ENCODE data around the gene TM4SF20. TPM values are rescaled to one million over a fixed set of nuclear protein-coding genes. Genes with fewer than 3 reads are reported as not detected.

The TM4SF20 gene
- total RNA-seq, 4 donors from 2014 or later = not detected

- TF ChIP-seq CTCF (IDR thresholded peaks at IDR 0.05) (no peak), POLR2A (IDR thresholded peaks at IDR 0.05) (no peak)
- DNase-seq (ENCODE audit: low spot score in 2 of 2) = no peak
- intact Hi-C loops (cut with DNase I; ENCODE audit: low total_unique reads) = no loop called here
- no peak overlapping the region for H3K4me3 ChIP-seq (ENCODE audit: low read depth, poor library complexity, severe bottlenecking)
- WGBS, 2 donors = 85 to 91% methylated on average over 1 of the region's 1 CpG
Observed at GRCh38 chr2:227335713-227336112, 43.4 kb downstream of the TM4SF20 start.

- no peak for DNase-seq (ENCODE audit: low spot score in 2 of 2)
- 91 to 97% methylated on average over 6 of the region's 6 CpGs for WGBS, 2 donors
- no peak overlapping the region for H3K4me3 ChIP-seq (ENCODE audit: low read depth, poor library complexity, severe bottlenecking)
- TF ChIP-seq CTCF (IDR thresholded peaks at IDR 0.05) (no peak), POLR2A (IDR thresholded peaks at IDR 0.05) (no peak)
- intact Hi-C loops (cut with DNase I; ENCODE audit: low total_unique reads) = no loop called here
Observed at GRCh38 chr2:227326783-227327182, 52.3 kb downstream of the TM4SF20 start.

- WGBS, 2 donors = 0 to 1% methylated on average over 13 of the region's 13 CpGs
- intact Hi-C loops (cut with DNase I; ENCODE audit: low total_unique reads) = no loop called here
Observed at GRCh38 chr2:227325839-227326195, 53.3 kb downstream of the TM4SF20 start.

GRCh38 chr2:227324995-227325838 is 53.9 kb downstream of the TM4SF20 start, which contains the start of gene MFF:
MFF (plus strand) TSS chr2:227325251; CDS start chr2:227330666, 5,415 bp downstream.
- WGBS, 2 donors = 1% methylated on average over 38 to 65 of the region's 67 CpGs
- intact Hi-C loops (cut with DNase I; ENCODE audit: low total_unique reads) = no loop called here
- peak within 1 kb of the TSS; percentile 75 for H3K4me3 ChIP-seq (ENCODE audit: low read depth, poor library complexity, severe bottlenecking)
- DNase-seq (ENCODE audit: low spot score in 2 of 2) = peak; percentile 93 to 99
- TF ChIP-seq CTCF (IDR thresholded peaks at IDR 0.05) (peak in 1 of 3 donors; percentile 12), POLR2A (IDR thresholded peaks at IDR 0.05) (no peak)

More at GRCh38 chr2:227325839-227326195, 53.3 kb downstream of the TM4SF20 start:
- no peak for TF ChIP-seq CTCF (IDR thresholded peaks at IDR 0.05)
- no peak for TF ChIP-seq POLR2A (IDR thresholded peaks at IDR 0.05)
- peak in 1 of 2 donors; percentile 84 for DNase-seq (ENCODE audit: low spot score in 2 of 2)
- peak overlapping the region; percentile 75 for H3K4me3 ChIP-seq (ENCODE audit: low read depth, poor library complexity, severe bottlenecking)

- H3K4me3 ChIP-seq (ENCODE audit: low read depth, poor library complexity, severe bottlenecking) = peak overlapping the region; percentile 33
- no peak for TF ChIP-seq POLR2A (IDR thresholded peaks at IDR 0.05)
- TF ChIP-seq CTCF (IDR thresholded peaks at IDR 0.05) = no peak
- intact Hi-C loops (cut with DNase I; ENCODE audit: low total_unique reads) = no loop called here
- DNase-seq (ENCODE audit: low spot score in 2 of 2) = no peak
- WGBS, 2 donors = 13 to 18% methylated on average over 6 of the region's 6 CpGs
Observed at GRCh38 chr2:227324642-227324994, 54.5 kb downstream of the TM4SF20 start.

All from lower leg skin (tissue), 4 donors.